Right cardiac atrium (tissue), 5 donors: ENCODE data around the gene CASP8AP2. TPM values are rescaled to one million over a fixed set of nuclear protein-coding genes. Genes with fewer than 3 reads are reported as not detected.
"Not testable (repeated sequence)": the region's sequence is repeated elsewhere in the genome, so short reads cannot be mapped to it uniquely, and the experiment has no call there.

Experiments used
- ATAC-seq, 2 donors: fragments of 200-7000 bp; cut with Tn5 transposase; one replicate each; pipeline versions ENCODE4 v1.8.0 to v1.9.1; 2020; ENCODE audit warnings: moderate library complexity in 2 of 2, mild to moderate bottlenecking in 1 of 2
- DNase-seq, 3 donors: peaks; one replicate each; pipeline ENCODE4 v3.0.0-alpha.2; 2020
- H3K27ac ChIP-seq: one replicate; pipeline ENCODE4 v1.5.1; 2013; ENCODE audit warnings: mild to moderate bottlenecking, low read length, control low read depth, moderate library complexity
- H3K27me3 ChIP-seq: one replicate; pipeline ENCODE4 v1.6.1; 2013; ENCODE audit not compliant: control insufficient read depth, insufficient read depth
- H3K4me1 ChIP-seq: one replicate; pipeline ENCODE4 v1.6.1; 2013; ENCODE audit warnings: low read length; ENCODE audit not compliant: control insufficient read depth, insufficient read depth
- H3K4me3 ChIP-seq: one replicate; pipeline ENCODE4 v1.5.1; 2013; ENCODE audit warnings: low read length, control low read depth
- H3K9me3 ChIP-seq: one replicate; pipeline ENCODE4 v1.6.1; 2013; ENCODE audit warnings: low read length; ENCODE audit not compliant: control insufficient read depth
- WGBS: extraction: QIAGEN DNeasy Blood & Tissue Kit; methylation state at CpG from one replicate; pipeline ENCODE4 v1.1.7; 2013; 5-methylcytosine and 5-hydroxymethylcytosine counted together
- intact Hi-C, 4 donors: fragments of 100-400 bp; cut with DNase I; formaldehyde crosslinking; loops; one replicate each; pipeline versions ENCODE4 v1.11.0 to v1.14.0; 2022 to 2023
- long read RNA-seq, 4 donors: library from polyadenylated mRNA; unstranded; transcript quantifications; one replicate each; pipeline ENCODE4 v2.0.0, GENCODE V29; 2020 to 2021
- polyA plus RNA-seq: library from polyadenylated mRNA; stranded (reverse); fragments of 200-250 nt; gene quantifications from one replicate; pipeline ENCODE4 v1.2.3, GENCODE V29; 2013
- total RNA-seq, 4 donors: library from RNA; stranded (reverse); fragmentation: NEBNext Ultra II Directional; extraction: Animal tissue kit (Norgen Biotek cat#: 25700); gene quantifications; one replicate each; pipeline ENCODE4 v1.2.1, GENCODE V29; 2021
- donor health status: healthy with polysubstance abuse.
- donor health status: DM: no; HTN: yes; CAD: no.
- donor health status: DM: no; HTN: no; CAD: no.
- donor health status: DM: no; HTN: yes; CAD: no; lungs with severe emphysema.
- donor health status: DM: yes; HTN: yes; CAD: no.

CASP8AP2 gene
- 10 to 100 TPM; 11.7 to 16.0 (median 15.1) TPM for total RNA-seq
- 5.0 TPM for polyA plus RNA-seq
- long read RNA-seq, donor 1, transcript CASP8AP2-202 (7 exons, 1,280 nt): major isoform, 6 of 19 reads
- long read RNA-seq, donor 1, partial matches to known transcripts: 4 of 19 reads
- long read RNA-seq, donor 1, other reads (novel, unspliced or antisense): 9 of 19 reads
- long read RNA-seq, donor 2, partial matches to known transcripts: 2 of 3 reads
- long read RNA-seq, donor 2, other reads (novel, unspliced or antisense): 1 of 3 reads
- long read RNA-seq, donor 3, partial matches to known transcripts: 6 of 20 reads
- long read RNA-seq, donor 3, other reads (novel, unspliced or antisense): 8 of 20 reads
- long read RNA-seq, donor 4, partial matches to known transcripts: 1 of 5 reads
- long read RNA-seq, donor 4, other reads (novel, unspliced or antisense): 4 of 5 reads

DNA sequence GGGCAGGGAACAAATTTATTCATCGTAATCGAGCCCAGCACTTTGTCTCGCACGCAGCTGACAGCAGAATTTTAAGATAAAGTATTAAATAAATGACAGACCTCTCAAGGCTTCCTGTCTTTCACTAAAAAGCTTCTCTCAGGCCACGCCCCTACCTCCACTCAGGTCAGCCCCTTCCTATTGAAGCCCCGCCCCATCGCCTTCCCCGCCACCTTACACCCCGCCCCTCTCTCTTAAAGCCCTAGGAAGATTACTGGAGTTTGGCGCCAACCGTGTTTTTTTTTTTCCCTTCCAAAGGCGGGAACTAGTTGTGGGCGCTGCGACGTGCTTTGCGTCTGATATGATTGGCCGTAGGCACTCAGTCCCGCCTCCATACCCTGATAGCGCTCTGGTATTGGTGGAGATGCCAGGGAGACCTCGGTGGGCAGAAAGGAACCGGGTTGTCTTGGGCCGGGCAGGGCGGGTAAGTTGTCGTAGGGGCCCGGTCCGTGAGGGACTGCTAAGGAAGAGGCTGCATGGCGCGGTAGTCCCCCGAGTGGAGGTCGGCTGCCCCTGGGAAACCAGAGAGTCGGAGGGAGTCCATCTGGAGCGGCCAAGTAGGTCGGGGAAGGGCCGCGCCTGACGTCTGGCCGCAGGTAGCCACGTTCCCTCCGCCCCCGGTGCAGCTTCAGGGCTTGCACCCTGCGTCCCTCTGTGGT is at the start of gene CASP8AP2:
Gene CASP8AP2, plus strand, starts transcription at position 409 of the 698 bp plus-strand sequence.
- DNase-seq: peak; percentile 94 to 97 (median 96)
- intact Hi-C loops: no loop called here
- Histone ChIP-seq H3K4me3 (peak within 1 kb of the TSS; percentile 99), H3K27me3 (no peaks in the 10 kb centered on the region), H3K4me1 (no peaks in the 10 kb centered on the region), H3K27ac (peak within 1 kb of the TSS; percentile 99), H3K9me3 (no peaks in the 10 kb centered on the region)
- WGBS: under 1% methylated on average over 41 of the region's 41 CpGs
- ATAC-seq: peak; percentile 99

DNA sequence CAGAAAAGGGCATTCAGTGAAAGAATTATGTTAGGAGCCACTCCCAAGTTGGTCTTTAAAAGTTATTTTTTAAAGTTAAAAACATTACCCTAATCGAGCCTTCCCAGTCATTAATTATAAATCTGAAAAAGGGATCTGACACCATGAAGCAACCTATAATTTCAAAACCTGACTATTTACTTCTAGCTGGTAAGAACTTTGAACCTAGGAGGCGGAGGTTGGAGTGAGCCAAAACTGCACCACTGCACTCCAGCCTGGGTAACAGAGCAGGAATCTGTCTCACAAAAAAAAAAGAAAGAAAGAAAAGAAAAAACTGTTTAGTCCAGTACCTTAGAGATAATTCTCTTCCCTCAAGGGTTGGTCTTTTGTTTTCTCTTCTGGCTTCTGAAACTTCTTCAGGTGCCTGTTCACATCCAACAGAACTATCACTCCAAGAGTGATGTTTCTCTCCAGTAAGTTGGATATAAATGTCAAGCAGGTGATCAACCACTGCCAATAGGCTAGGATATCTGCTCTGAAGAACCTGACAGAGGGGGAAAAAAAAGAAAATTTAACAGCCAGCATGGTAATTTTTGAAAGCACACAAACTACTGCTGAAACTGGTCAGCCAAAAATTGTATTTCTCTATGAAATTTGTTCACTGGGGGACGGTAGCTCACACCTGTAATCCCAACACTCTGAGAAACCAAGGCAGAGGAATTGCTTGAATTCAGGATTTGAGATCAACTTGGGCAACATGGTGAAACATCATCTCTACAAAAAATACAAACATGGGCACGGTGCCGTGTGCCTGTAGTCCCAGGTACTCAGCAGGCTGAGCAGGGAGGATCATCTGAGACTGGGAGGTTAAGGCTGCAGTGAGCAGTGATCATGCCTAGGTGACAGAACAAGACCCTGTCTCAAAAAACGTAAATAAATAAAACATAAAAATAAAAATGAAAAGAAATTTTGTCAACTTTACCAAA is 48.3 kb upstream of the CASP8AP2 start:
- DNase-seq (no peak), ATAC-seq (no peak)
- no peaks in the 10 kb centered on the region for H3K9me3 ChIP-seq
- intact Hi-C loops: no loop called here
- H3K27ac ChIP-seq: no peak overlapping the region
- no peak overlapping the region for H3K4me3 ChIP-seq
- H3K27me3 ChIP-seq: no peaks in the 10 kb centered on the region
- WGBS: 96% methylated on average over 6 of the region's 6 CpGs
- H3K4me1 ChIP-seq: no peaks in the 10 kb centered on the region

DNA sequence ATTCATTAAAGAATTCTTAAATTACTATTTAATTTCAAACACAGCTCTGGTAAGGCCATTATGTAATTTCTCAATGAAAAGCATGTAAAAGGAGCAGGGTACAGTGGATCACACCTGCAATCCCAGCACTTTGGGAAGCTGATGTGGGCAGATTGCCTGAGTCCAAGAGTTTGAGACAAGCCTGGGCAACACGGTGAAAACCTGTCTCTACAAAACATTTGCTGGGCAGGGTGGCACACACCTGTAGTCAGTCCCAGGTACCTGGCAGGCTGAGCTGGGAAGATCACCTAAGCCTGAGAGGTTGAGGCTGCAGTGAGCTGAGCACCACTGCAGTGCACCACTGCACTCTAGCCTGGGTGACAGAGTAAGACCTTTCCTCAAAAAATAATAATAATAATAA is 47.5 kb upstream of the CASP8AP2 start:
- Histone ChIP-seq H3K4me1 (no peaks in the 10 kb centered on the region), H3K27ac (no peak overlapping the region), H3K4me3 (no peak overlapping the region), H3K27me3 (no peaks in the 10 kb centered on the region), H3K9me3 (no peaks in the 10 kb centered on the region)
- WGBS: 91% methylated on average over 1 of the region's 1 CpG
- intact Hi-C loops: no loop called here
- DNase-seq (no peak), ATAC-seq (no peak)

DNA sequence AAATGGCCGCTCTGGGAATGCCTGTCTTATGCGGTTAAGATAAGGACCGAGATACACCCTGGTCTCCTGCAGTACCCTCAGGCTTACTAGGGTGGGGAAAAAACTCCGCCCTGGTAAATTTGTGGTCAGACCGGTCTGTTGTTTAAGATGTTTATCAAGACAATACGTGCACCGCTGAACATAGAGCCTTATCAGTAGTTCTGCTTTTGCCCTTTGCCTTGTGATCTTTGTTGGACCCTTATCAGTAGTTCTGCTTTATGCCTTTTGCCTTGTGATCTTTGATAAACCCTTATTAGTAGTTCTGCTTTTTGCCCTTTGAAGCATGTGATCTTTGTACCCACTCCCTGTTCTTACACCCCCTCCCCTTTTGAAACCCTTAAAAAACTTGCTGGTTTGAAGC is 46.4 kb upstream of the CASP8AP2 start:
- DNase-seq, H3K4me1 ChIP-seq, intact Hi-C loops, H3K27ac ChIP-seq, ATAC-seq, H3K27me3 ChIP-seq, H3K4me3 ChIP-seq, H3K9me3 ChIP-seq: not testable (repeated sequence)
- WGBS: 93% methylated on average over 7 of the region's 7 CpGs

DNA sequence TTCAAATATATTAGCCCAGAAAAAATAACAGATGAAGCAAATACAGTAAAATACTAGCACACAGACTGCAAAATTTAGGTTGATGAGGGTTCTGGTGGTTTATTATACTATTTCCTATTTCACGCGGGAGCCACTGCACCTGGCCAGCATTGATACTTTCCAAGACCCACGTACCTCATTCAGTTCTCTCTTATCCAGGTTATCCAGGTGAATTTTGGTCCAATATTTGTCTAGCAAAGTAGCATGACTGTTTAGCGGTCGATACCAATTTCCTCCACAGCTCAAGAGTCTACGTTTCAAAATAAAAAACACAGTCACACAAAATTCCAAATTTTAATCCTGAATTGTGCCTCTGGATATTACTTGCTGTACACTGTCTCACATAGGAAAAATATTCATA is 44.8 kb upstream of the CASP8AP2 start:
- no peak for DNase-seq
- WGBS: 97% methylated on average over 6 of the region's 6 CpGs
- Histone ChIP-seq H3K27ac (no peak overlapping the region), H3K4me3 (no peak overlapping the region), H3K4me1 (no peaks in the 10 kb centered on the region), H3K9me3 (no peaks in the 10 kb centered on the region), H3K27me3 (no peaks in the 10 kb centered on the region)
- no peak for ATAC-seq
- intact Hi-C loops: no loop called here

DNA sequence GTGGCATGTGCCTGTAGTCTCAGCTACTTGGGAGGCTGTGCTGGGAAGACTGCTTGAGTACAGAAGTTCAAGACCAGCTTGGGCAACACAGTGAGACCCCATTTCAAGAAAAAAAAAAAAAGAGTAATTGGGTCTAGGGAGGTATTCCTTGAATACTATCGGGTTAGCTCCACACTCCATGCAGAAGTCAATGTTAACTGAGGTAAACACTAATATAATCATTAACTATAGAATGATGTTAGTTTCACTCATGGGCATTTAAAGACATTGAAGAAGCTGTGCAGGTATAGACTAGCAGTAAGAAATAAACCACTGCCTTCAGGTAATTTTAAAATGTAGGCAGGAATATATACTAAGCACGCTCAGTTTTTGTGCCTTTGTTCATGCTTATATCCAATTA is 42.7 kb upstream of the CASP8AP2 start:
- intact Hi-C loops: no loop called here
- H3K27ac ChIP-seq: no peak overlapping the region
- no peaks in the 10 kb centered on the region for H3K9me3 ChIP-seq
- no peaks in the 10 kb centered on the region for H3K4me1 ChIP-seq
- no peak overlapping the region for H3K4me3 ChIP-seq
- H3K27me3 ChIP-seq: no peaks in the 10 kb centered on the region
- DNase-seq (no peak), ATAC-seq (no peak)
- WGBS: 98% methylated on average over 2 of the region's 2 CpGs

DNA sequence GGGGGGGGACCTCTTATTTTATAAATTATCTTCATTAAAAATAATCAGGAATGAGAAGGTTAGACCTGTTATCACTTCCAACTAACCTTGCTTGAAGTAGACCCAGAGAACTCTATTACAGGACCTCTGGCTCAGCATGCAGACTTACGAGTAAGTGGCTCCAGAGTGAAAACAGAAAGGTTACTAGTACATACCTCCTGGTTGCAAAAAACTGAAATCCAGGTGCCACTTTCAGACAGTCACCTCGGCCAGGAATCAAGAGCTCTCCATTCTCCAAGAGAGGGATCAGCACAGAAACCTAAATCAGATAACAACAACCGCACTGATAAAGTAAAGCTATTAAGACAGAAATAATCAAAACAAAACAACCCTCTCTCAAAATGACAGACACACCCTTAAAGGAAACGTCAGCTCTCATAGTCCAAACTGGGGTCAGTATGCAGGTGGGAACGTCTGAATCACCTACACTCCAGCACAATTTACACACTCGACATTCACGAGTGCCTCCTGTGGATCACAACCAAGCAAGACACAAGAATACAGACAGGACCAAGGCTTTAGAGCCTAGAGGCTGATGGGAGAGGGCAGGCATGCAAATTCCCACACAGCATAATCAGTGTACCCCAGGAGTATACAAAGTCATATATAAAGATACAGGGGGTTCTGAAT is 41.9 kb upstream of the CASP8AP2 start:
- no peak overlapping the region for H3K4me3 ChIP-seq
- intact Hi-C loops: no loop called here
- WGBS: 85% methylated on average over 7 of the region's 7 CpGs
- no peak for DNase-seq
- ATAC-seq: no peak
- H3K4me1 ChIP-seq: no peaks in the 10 kb centered on the region
- H3K27me3 ChIP-seq: no peaks in the 10 kb centered on the region
- H3K27ac ChIP-seq: no peak overlapping the region
- no peaks in the 10 kb centered on the region for H3K9me3 ChIP-seq

DNA sequence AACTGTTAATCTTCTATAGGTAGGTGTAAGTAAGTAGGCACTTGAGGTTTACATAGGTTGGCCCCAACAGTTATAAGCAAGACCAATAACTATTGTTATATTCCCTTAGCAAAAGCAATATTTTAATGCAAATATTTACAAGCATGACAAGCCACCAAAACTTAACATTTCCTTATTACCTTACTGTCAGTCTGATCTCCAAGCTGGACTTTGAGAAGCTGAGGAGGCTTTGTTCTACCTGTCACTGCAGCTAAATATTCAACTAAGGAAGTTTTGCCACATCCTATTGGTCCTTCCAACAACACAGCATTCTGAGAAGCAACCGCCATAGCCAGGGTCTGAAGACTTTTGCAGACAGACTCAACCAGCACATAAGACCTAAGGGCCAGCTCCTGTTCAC is 39.7 kb upstream of the CASP8AP2 start:
- ATAC-seq (no peak), DNase-seq (no peak)
- no peaks in the 10 kb centered on the region for H3K4me1 ChIP-seq
- no peaks in the 10 kb centered on the region for H3K27me3 ChIP-seq
- WGBS: 93% methylated on average over 1 of the region's 1 CpG
- no peak overlapping the region for H3K27ac ChIP-seq
- H3K4me3 ChIP-seq: no peak overlapping the region
- intact Hi-C loops: no loop called here
- H3K9me3 ChIP-seq: no peaks in the 10 kb centered on the region

DNA sequence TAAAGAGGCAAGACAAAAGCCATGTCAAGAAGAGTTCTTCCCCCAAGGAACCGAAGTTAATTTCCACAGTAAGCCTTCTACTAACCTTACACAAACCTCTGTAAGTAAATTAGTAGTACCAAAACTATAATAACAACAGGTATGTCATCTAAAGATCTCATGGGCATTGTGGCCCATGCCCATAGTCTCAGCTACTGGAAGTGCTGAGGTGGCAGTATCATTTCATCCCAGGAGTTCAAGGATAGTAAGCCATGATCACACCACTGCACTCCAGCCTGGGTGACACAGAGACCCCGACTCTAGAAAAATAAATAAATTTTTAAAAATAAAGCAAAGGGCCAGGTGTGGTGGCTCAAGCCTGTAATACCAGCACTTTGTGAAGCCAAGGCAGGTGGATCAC is 39.3 kb upstream of the CASP8AP2 start:
- Histone ChIP-seq H3K9me3 (no peaks in the 10 kb centered on the region), H3K4me3 (no peak overlapping the region), H3K4me1 (no peaks in the 10 kb centered on the region), H3K27ac (no peak overlapping the region), H3K27me3 (no peaks in the 10 kb centered on the region)
- ATAC-seq: no peak
- 96% methylated on average over 2 of the region's 2 CpGs for WGBS
- no peak for DNase-seq
- intact Hi-C loops: no loop called here

DNA sequence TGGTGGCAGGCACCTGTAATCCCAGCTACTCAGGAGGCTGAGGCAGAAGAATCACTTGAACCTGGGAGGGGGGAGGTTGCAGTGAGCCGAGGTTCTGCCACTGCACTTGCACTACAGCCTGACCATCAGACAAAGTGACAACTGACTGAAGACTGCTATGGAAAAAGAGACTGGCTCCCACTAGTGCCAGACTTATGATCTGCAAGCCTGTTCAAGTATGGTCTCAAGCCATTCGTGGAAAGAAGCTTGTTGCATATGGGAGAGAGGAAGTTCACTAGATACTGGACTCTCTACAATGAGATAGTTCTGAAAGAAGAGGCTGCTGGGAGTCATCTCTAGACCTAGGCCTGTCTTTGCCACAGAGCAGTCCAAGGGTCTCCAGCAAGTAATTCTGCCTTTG is 36.8 kb upstream of the CASP8AP2 start:
- Histone ChIP-seq H3K4me1 (no peaks in the 10 kb centered on the region), H3K27ac (no peak overlapping the region), H3K9me3 (no peaks in the 10 kb centered on the region), H3K27me3 (no peaks in the 10 kb centered on the region), H3K4me3 (no peak overlapping the region)
- 34% methylated on average over 2 of the region's 2 CpGs for WGBS
- intact Hi-C loops: no loop called here
- no peak for DNase-seq
- ATAC-seq: peak; percentile 59 to 77
